ENCODE results near the gene ATG14.

ATG14 gene

GRCh38 chr14:55419663-55420062, 8.0 kb upstream of the ATG14 start:
- peaks cover 8% of the 10 kb centered on the region; the same call in 1 of the 2 replicates for H3K4me1 ChIP-seq (ENCODE audit: control insufficient read depth, insufficient read depth, low read length)
- no peak for TF ChIP-seq SP2 (tag by site-specific recombination; IDR thresholded peaks at IDR 0.05)
- no peak for TF ChIP-seq ZNF112 (tag by site-specific recombination; IDR thresholded peaks at IDR 0.05)
- TF ChIP-seq ZNF114 (tag by site-specific recombination; IDR thresholded peaks at IDR 0.05): no peak
- no peak for TF ChIP-seq SCRT2 (tag by site-specific recombination; IDR thresholded peaks at IDR 0.05)
- no peak for TF ChIP-seq ZNF843 (tag by site-specific recombination; IDR thresholded peaks at IDR 0.05)
- no peak for TF ChIP-seq SP3 (tag by site-specific recombination; IDR thresholded peaks at IDR 0.05)
- TF ChIP-seq GLIS1 (tag by site-specific recombination; IDR thresholded peaks at IDR 0.05): no peak
- no peak for TF ChIP-seq FEZF1 (tag by site-specific recombination; IDR thresholded peaks at IDR 0.05)
- TF ChIP-seq ZNF76 (tag by site-specific recombination; IDR thresholded peaks at IDR 0.05; ENCODE audit: borderline replicate concordance, low read depth): no peak
- no peak for TF ChIP-seq SP7 (tag by site-specific recombination; IDR thresholded peaks at IDR 0.05)
- ChIA-PET POLR2A (no interaction called here), CTCF (interaction anchor here (0.6 to 3.3 kb wide), 5 partner anchors 18 to 1067 kb away, joined by 3 to 13 read pairs (median 3); no protein-coding TSS in a partner anchor)
- H3K4me3 ChIP-seq (ENCODE audit: low read depth, low read length): no peak overlapping the region
- no peaks in the 10 kb centered on the region for H3K36me3 ChIP-seq (ENCODE audit: control insufficient read depth in 2 of 2, insufficient read depth in 1 of 2, low read length in 2 of 2)
- H3K27ac ChIP-seq (ENCODE audit: extremely low read depth, low read depth, low read length): no peak overlapping the region
- H3K9me3 ChIP-seq (ENCODE audit: control insufficient read depth, insufficient read depth, low read depth, low read length): no peaks in the 10 kb centered on the region

- H3K4me3 ChIP-seq (ENCODE audit: low read depth, low read length): no peak overlapping the region
- ChIA-PET CTCF (interaction anchor here (0.5 to 4.1 kb wide), 10 partner anchors 8 to 1069 kb away, joined by 3 to 50 read pairs (median 4); no protein-coding TSS in a partner anchor), POLR2A (interaction anchor here (0.6 kb wide), 1 partner anchor 1019 kb away, joined by 3 read pairs; no protein-coding TSS in a partner anchor)
- no peaks in the 10 kb centered on the region for H3K4me1 ChIP-seq (ENCODE audit: control insufficient read depth, insufficient read depth, low read length)
- no peak overlapping the region for H3K27ac ChIP-seq (ENCODE audit: extremely low read depth, low read depth, low read length)
- TF ChIP-seq ZEB2 (tag by site-specific recombination; IDR thresholded peaks at IDR 0.05) (no peak), ZNF24 (tag by site-specific recombination; IDR thresholded peaks at IDR 0.05) (no peak), AEBP2 (tag by site-specific recombination; IDR thresholded peaks at IDR 0.05; ENCODE audit: borderline replicate concordance) (no peak), ZNF223 (tag by site-specific recombination; IDR thresholded peaks at IDR 0.05) (no peak), GLIS1 (tag by site-specific recombination; IDR thresholded peaks at IDR 0.05) (no peak), ZFP69B (tag by site-specific recombination; IDR thresholded peaks at IDR 0.05) (no peak), ZBTB44 (tag by site-specific recombination; IDR thresholded peaks at IDR 0.05) (no peak), ZNF501 (tag by site-specific recombination; IDR thresholded peaks at IDR 0.05) (no peak), ZNF585B (tag by site-specific recombination; IDR thresholded peaks at IDR 0.05) (no peak), PRDM2 (tag by site-specific recombination; IDR thresholded peaks at IDR 0.05; ENCODE audit: borderline replicate concordance) (no peak), MYNN (tag by site-specific recombination; IDR thresholded peaks at IDR 0.05; ENCODE audit: borderline replicate concordance) (no peak), IKZF3 (tag by site-specific recombination; IDR thresholded peaks at IDR 0.05) (no peak), ZNF555 (tag by site-specific recombination; conservative IDR thresholded peaks at IDR 0.05) (no peak), ZNF48 (tag by site-specific recombination; IDR thresholded peaks at IDR 0.05) (no peak), ZNF169 (tag by site-specific recombination; IDR thresholded peaks at IDR 0.05) (no peak), ZNF571 (tag by site-specific recombination; IDR thresholded peaks at IDR 0.05) (no peak)
- no peaks in the 10 kb centered on the region for H3K9me3 ChIP-seq (ENCODE audit: control insufficient read depth, insufficient read depth, low read depth, low read length)
- no peaks in the 10 kb centered on the region for H3K36me3 ChIP-seq (ENCODE audit: control insufficient read depth in 2 of 2, insufficient read depth in 1 of 2, low read length in 2 of 2)
Measured at GRCh38 chr14:55418411-55418810, 6.8 kb upstream of the ATG14 start.
